A549 (cell line): ENCODE results near the gene XRCC4.

Experiments
- CBX8 ChIP-seq: fragments of 200-600 bp; sonication (generic); IDR thresholded peaks from 2 replicates; pipeline ENCODE4 v1.6.1; 2016
- CTCF ChIP-seq: fragments of >200 bp; sonication (Bioruptor Twin); formaldehyde crosslinking; IDR thresholded peaks from 3 replicates; pipeline ENCODE4 v1.5.1; 2016
- EP300 ChIP-seq, 2 experiments: fragments of >200 bp; sonication (Bioruptor Twin); formaldehyde crosslinking; IDR thresholded peaks; 2 replicates in 1 of 2; 3 replicates in 1 of 2; pipeline ENCODE4 v1.6.1; 2016 to 2017
- ESRRA ChIP-seq: fragments of 150-350 bp; IDR thresholded peaks from 2 replicates; pipeline ENCODE4 v1.6.1; 2014; ENCODE audit warnings: mild to moderate bottlenecking, low read length, borderline replicate concordance
- HEYL ChIP-seq: fragments of 250-450 bp; sonication (Bioruptor Pico); IDR thresholded peaks from 2 replicates; pipeline ENCODE4 v1.8.0; 2021; ENCODE audit warnings: mild to moderate bottlenecking, moderate library complexity
- HMGXB4 ChIP-seq: fragments of 250-450 bp; sonication (Bioruptor Pico); IDR thresholded peaks from 2 replicates; pipeline ENCODE4 v1.5.0; 2021; ENCODE audit warnings: mild to moderate bottlenecking, moderate library complexity, borderline replicate concordance
- MAX ChIP-seq: IDR thresholded peaks from 2 replicates; pipeline ENCODE4 v1.6.1; 2012
- POLR2A ChIP-seq: IDR thresholded peaks from 2 replicates; pipeline ENCODE4 v1.6.1; 2012; ENCODE audit warnings: mild to moderate bottlenecking, low read length
- RCOR1 ChIP-seq: fragments of 150-350 bp; IDR thresholded peaks from 2 replicates; pipeline ENCODE4 v1.6.1; 2014; ENCODE audit warnings: antibody characterized with exemption, low read length, low read depth
- SREBF2 ChIP-seq: fragments of 450-650 bp; IDR thresholded peaks from 2 replicates; pipeline ENCODE4 v1.6.1; 2014; ENCODE audit warnings: mild to moderate bottlenecking, moderate library complexity
- TP53 ChIP-seq: fragments of 250-450 bp; sonication (Bioruptor Pico); IDR thresholded peaks from 2 replicates; pipeline ENCODE4 v1.5.0; 2021; ENCODE audit warnings: mild to moderate bottlenecking, moderate library complexity

- TF ChIP-seq RCOR1 (no peak), POLR2A (no peak), TP53 (no peak), CBX8 (no peak), HEYL (CRISPR knock-in tag) (no peak), CTCF (no peak), SREBF2 (no peak), ESRRA (no peak), HMGXB4 (CRISPR knock-in tag) (no peak), EP300 (IDR thresholded peaks at IDR 0.05) (no peak), MAX (no peak)
Measured at GRCh38 chr5:83340511-83340918, 263.2 kb downstream of the XRCC4 start.
